IMR-90 (cell line): Measurements from ENCODE around the gene COTL1. TPM values are rescaled to one million over a fixed set of nuclear protein-coding genes. Genes with fewer than 3 reads are reported as not detected.

ENCODE experiments used
- ATAC-seq: fragments of 200-7000 bp; cut with Tn5 transposase; 2 replicates; pipeline ENCODE4 v1.9.1; 2020; ENCODE audit warnings: low read depth, mild to moderate bottlenecking, moderate library complexity
- BruUV-seq: library from RNA; stranded (reverse); fragments of 400-500 nt; replicated peaks from 2 replicates; lab custom pipeline; 2021; lab: Mats Ljungman, UMichigan
- CTCF ChIA-PET: fragments of 300-600 bp; formaldehyde crosslinking; extraction: SDS; loops from one replicate; lab custom pipeline; 2021; ENCODE audit warnings: antibody characterized with exemption; lab: Yijun Ruan, JAX
- POLR2A ChIA-PET: fragments of 300-600 bp; sonication (Branson Sonifier 250); formaldehyde crosslinking; loops from one replicate; lab custom pipeline; 2022; ENCODE audit warnings: antibody characterized with exemption; ENCODE audit not compliant: unreplicated experiment; lab: Charles Lee
- DNase-seq: peaks from one replicate; pipeline ENCODE4 v3.0.0; 2013
- H2AFZ ChIP-seq: replicated peaks from 2 replicates; pipeline ENCODE3; 2013; ENCODE audit warnings: low read length, mild to moderate bottlenecking; ENCODE audit not compliant: poor library complexity
- H2AK5ac ChIP-seq: 2 replicates; pipeline ENCODE4 v1.6.1; 2013; ENCODE audit warnings: low read depth, low read length, inconsistent platforms
- H2AK9ac ChIP-seq: replicated peaks from 2 replicates; pipeline ENCODE3; 2013; ENCODE audit warnings: mild to moderate bottlenecking, low read depth, low read length, moderate library complexity; ENCODE audit not compliant: poor library complexity
- H2BK120ac ChIP-seq: 2 replicates; pipeline ENCODE4 v1.6.1; 2013; ENCODE audit warnings: low read depth, low read length, inconsistent platforms
- H2BK15ac ChIP-seq: 3 replicates; pipeline ENCODE4 v1.6.1; 2013; ENCODE audit warnings: low read depth, low read length, inconsistent platforms
- H2BK20ac ChIP-seq: 2 replicates; pipeline ENCODE4 v1.6.1; 2013; ENCODE audit warnings: low read depth, mild to moderate bottlenecking, inconsistent platforms, low read length, moderate library complexity
- H2BK5ac ChIP-seq: 2 replicates; pipeline ENCODE4 v1.6.1; 2013; ENCODE audit warnings: mild to moderate bottlenecking, low read depth, low read length, inconsistent platforms; ENCODE audit not compliant: poor library complexity, severe bottlenecking
- H3K14ac ChIP-seq: replicated peaks from 2 replicates; pipeline ENCODE4 v1.6.1; 2013; ENCODE audit warnings: low read depth, low read length, inconsistent platforms
- H3K18ac ChIP-seq: 2 replicates; pipeline ENCODE4 v1.6.1; 2013; ENCODE audit warnings: low read depth, low read length, control low read depth
- H3K23ac ChIP-seq: 2 replicates; pipeline ENCODE4 v1.6.1; 2013; ENCODE audit warnings: low read depth, low read length, inconsistent platforms
- H3K27ac ChIP-seq: 2 replicates; pipeline ENCODE4 v1.5.1; 2013; ENCODE audit warnings: mild to moderate bottlenecking, control low read depth, low read length; ENCODE audit not compliant: insufficient read depth
- H3K27me3 ChIP-seq: 2 replicates; pipeline ENCODE4 v1.6.1; 2013; ENCODE audit warnings: low read length; ENCODE audit not compliant: control insufficient read depth, insufficient read depth
- H3K36me3 ChIP-seq: 2 replicates; pipeline ENCODE4 v1.6.1; 2013; ENCODE audit warnings: low read length, mixed read lengths; ENCODE audit not compliant: control insufficient read depth, insufficient read depth
- H3K4ac ChIP-seq: 2 replicates; pipeline ENCODE4 v1.6.1; 2013; ENCODE audit warnings: low read depth, low read length, inconsistent platforms
- H3K4me1 ChIP-seq: 2 replicates; pipeline ENCODE4 v1.6.1; 2013; ENCODE audit warnings: low read length, mixed read lengths; ENCODE audit not compliant: control insufficient read depth, insufficient read depth
- H3K4me2 ChIP-seq: 2 replicates; pipeline ENCODE4 v1.6.1; 2013; ENCODE audit warnings: low read depth, mild to moderate bottlenecking, control low read depth, low read length, moderate library complexity
- H3K4me3 ChIP-seq: 2 replicates; pipeline ENCODE4 v1.5.1; 2013; ENCODE audit warnings: low read depth, mild to moderate bottlenecking, control low read depth, low read length, moderate library complexity; ENCODE audit not compliant: insufficient read depth
- H3K56ac ChIP-seq: 2 replicates; pipeline ENCODE4 v1.6.1; 2013; ENCODE audit warnings: low read length, inconsistent platforms; ENCODE audit not compliant: insufficient read depth; ENCODE audit errors: extremely low read depth
- H3K79me1 ChIP-seq, 2 experiments: 2 replicates each; pipeline ENCODE4 v1.6.1; 2013; ENCODE audit warnings: low read length in 2 of 2, inconsistent platforms in 1 of 2, low read depth in 1 of 2
- H3K9ac ChIP-seq: 2 replicates; pipeline ENCODE4 v1.6.1; 2013; ENCODE audit warnings: low read depth, low read length, control low read depth
- H3K9me1 ChIP-seq: 2 replicates; pipeline ENCODE4 v1.6.1; 2013; ENCODE audit warnings: low read length, inconsistent platforms; ENCODE audit not compliant: insufficient read depth
- H3K9me3 ChIP-seq: 2 replicates; pipeline ENCODE4 v1.6.1; 2013; ENCODE audit warnings: low read length; ENCODE audit not compliant: control insufficient read depth, insufficient read depth
- H4K20me1 ChIP-seq: 2 replicates; pipeline ENCODE4 v1.6.1; 2013; ENCODE audit warnings: low read length, inconsistent platforms; ENCODE audit not compliant: insufficient read depth
- H4K5ac ChIP-seq: 2 replicates; pipeline ENCODE4 v1.6.1; 2013; ENCODE audit warnings: mild to moderate bottlenecking, low read depth, low read length, control low read depth
- H4K8ac ChIP-seq, 2 experiments: 2 replicates each; pipeline ENCODE4 v1.6.1; 2013; ENCODE audit warnings: low read depth in 2 of 2, low read length in 2 of 2, control low read depth in 1 of 2, inconsistent platforms in 1 of 2
- H4K91ac ChIP-seq: 2 replicates; pipeline ENCODE4 v1.6.1; 2013; ENCODE audit warnings: low read depth, low read length, inconsistent platforms; ENCODE audit not compliant: insufficient read depth
- FOS ChIP-seq: fragments of 150-350 bp; IDR thresholded peaks from 2 replicates; pipeline ENCODE4 v1.6.1; 2016; ENCODE audit warnings: low read depth, low read length
- MAFK ChIP-seq: IDR thresholded peaks from 2 replicates; pipeline ENCODE4 v1.6.1; 2012; ENCODE audit warnings: low read depth, low read length, improper control_type of control experiment
- WGBS, 2 experiments: methylation state at CpG; one replicate each; pipeline versions ENCODE4 v1.1.5 to v1.1.7; 2013; ENCODE audit warnings: missing lambda C conversion rate in 2 of 2; ENCODE audit not compliant: insufficient read length in 1 of 2; ENCODE audit errors: extremely low coverage in 2 of 2; 5-methylcytosine and 5-hydroxymethylcytosine counted together
- dilution Hi-C: fragments of 300-500 bp; cut with HindIII; formaldehyde crosslinking; loops from one replicate; pipeline ENCODE4 v1.14.3; 2018; ENCODE audit warnings: low sequenced_read_pairs; ENCODE audit not compliant: unreplicated experiment
- in situ Hi-C: fragments of 300-500 bp; cut with MboI; formaldehyde crosslinking; loops from 3 replicates; pipeline ENCODE4 v1.14.3; 2019; ENCODE audit warnings: low sequenced_read_pairs, inconsistent platforms, mixed read lengths
- intact Hi-C: fragments of 100-400 bp; cut with micrococcal nuclease; formaldehyde crosslinking; loops from 2 replicates; pipeline ENCODE4 v1.10.0; 2022
- polyA plus RNA-seq, 3 experiments: library from polyadenylated mRNA; depleted of rRNA; stranded (reverse); fragments of >200 nt; gene quantifications; 2 replicates each; pipeline ENCODE4 v1.2.3, GENCODE V29; 2012; ENCODE audit warnings: low replicate concordance in 1 of 3
- total RNA-seq: library from RNA; depleted of rRNA; stranded (reverse); fragments of >200 nt; gene quantifications from 2 replicates; pipeline ENCODE4 v1.2.3, GENCODE V29; 2012

COTL1 gene
- total and polyA plus RNA-seq, 2 of the 4 experiments (the other 2 are of a cell fraction): 144 to 258 TPM

DNA sequence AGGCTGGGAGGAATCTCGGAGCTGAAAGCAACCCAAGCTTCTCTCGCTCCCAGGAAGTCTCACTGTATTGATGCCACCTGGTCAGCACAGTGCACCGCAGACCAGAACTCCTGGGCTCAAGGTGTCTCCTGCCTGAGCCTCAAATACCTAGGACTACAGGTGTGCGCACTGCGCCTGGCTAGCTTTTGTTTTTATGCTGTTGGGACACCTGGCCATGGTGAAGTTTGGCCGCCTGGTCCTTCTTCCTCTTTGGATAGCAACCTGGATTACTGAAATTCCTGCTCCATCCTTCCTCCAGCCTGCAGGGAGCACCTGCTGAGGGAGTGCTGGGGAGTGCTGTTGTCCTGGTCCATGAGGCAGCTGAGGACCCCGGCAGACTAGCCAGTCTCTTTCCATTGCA, 56.6 kb downstream of the COTL1 start:
- Histone ChIP-seq H3K56ac (no peak overlapping the region), H2AK9ac (no peak overlapping the region), H3K4me1 (peaks cover 2% of the 10 kb centered on the region; the same call in 1 of the 2 replicates), H2AFZ (no peak overlapping the region), H3K23ac (no peak overlapping the region), H2BK20ac (no peak overlapping the region), H3K9me3 (no peaks in the 10 kb centered on the region), H3K18ac (no peak overlapping the region), H3K9ac (no peak overlapping the region), H2BK5ac (no peak overlapping the region), H2BK15ac (no peak overlapping the region), H3K14ac (no peak overlapping the region), H4K91ac (no peak overlapping the region), H3K9me1 (no peaks in the 10 kb centered on the region; the same call in 1 of the 2 replicates), H3K27ac (no peak overlapping the region), H3K4me2 (no peak overlapping the region), H3K27me3 (no peaks in the 10 kb centered on the region), H2AK5ac (no peak overlapping the region), H3K79me1 (peaks cover 6 to 24% of the 10 kb centered on the region in 2 experiments), H4K5ac (no peak overlapping the region), H4K20me1 (peaks cover 8% of the 10 kb centered on the region), H3K4ac (no peak overlapping the region), H3K36me3 (peaks cover 37% of the 10 kb centered on the region), H4K8ac (no peak overlapping the region), H3K4me3 (no peak overlapping the region), H2BK120ac (no peak overlapping the region)
- dilution Hi-C loops (no loop called here), intact Hi-C loops (no loop called here), in situ Hi-C loops (no loop called here)
- BruUV-seq: no TSS peak
- POLR2A ChIA-PET: no interaction called here
- no CpG with 5 or more reads among the region's 7 CpGs for WGBS, 2 experiments
- DNase-seq (no peak), ATAC-seq (no peak)
- CTCF ChIA-PET: no interaction called here
- TF ChIP-seq FOS (no peak), MAFK (no peak)
